NT2/D1 (cell line): ENCODE results near the gene KIAA0319L.

Experiments used
- DNase-seq: peaks from one replicate; pipeline ENCODE4 v3.0.0-alpha.2; 2011; ENCODE audit warnings: low read depth, low spot score
- H3K27me3 ChIP-seq: 2 replicates; pipeline ENCODE4 v1.6.0; 2011; ENCODE audit warnings: mild to moderate bottlenecking; ENCODE audit not compliant: insufficient read length, insufficient read depth
- H3K36me3 ChIP-seq: 2 replicates; pipeline ENCODE4 v1.6.1; 2011; ENCODE audit warnings: mild to moderate bottlenecking, low read length, mixed read lengths; ENCODE audit not compliant: insufficient read depth, insufficient read length
- H3K4me1 ChIP-seq: 2 replicates; pipeline ENCODE4 v1.5.1; 2011; ENCODE audit not compliant: insufficient read depth, insufficient read length
- H3K4me3 ChIP-seq: 2 replicates; pipeline ENCODE4 v1.5.1; 2011; ENCODE audit warnings: low read depth; ENCODE audit not compliant: insufficient read length
- H3K9ac ChIP-seq: 2 replicates; pipeline ENCODE4 v1.6.0; 2011; ENCODE audit warnings: low read depth; ENCODE audit not compliant: insufficient read length
- H3K9me3 ChIP-seq: 2 replicates; pipeline ENCODE4 v1.5.1; 2011; ENCODE audit warnings: mild to moderate bottlenecking, low read length; ENCODE audit not compliant: insufficient read depth
- SUZ12 ChIP-seq: IDR thresholded peaks from 2 replicates; pipeline ENCODE4 v1.6.1; 2011; ENCODE audit not compliant: insufficient read length, insufficient read depth; ENCODE audit errors: extremely low read depth
- YY1 ChIP-seq: IDR thresholded peaks from 2 replicates; pipeline ENCODE4 v1.6.1; 2011; ENCODE audit not compliant: insufficient read length, insufficient read depth
- ZNF274 ChIP-seq: IDR thresholded peaks from 2 replicates; pipeline ENCODE4 v1.6.1; 2011; ENCODE audit warnings: mild to moderate bottlenecking, low read depth, low read length

The KIAA0319L gene

GRCh38 chr1:35530946-35531345 is 26.3 kb downstream of the KIAA0319L start:
- Histone ChIP-seq H3K27me3 (no peaks in the 10 kb centered on the region), H3K4me3 (no peak overlapping the region), H3K4me1 (no peaks in the 10 kb centered on the region), H3K9ac (no peak overlapping the region), H3K9me3 (peaks cover 40% of the 10 kb centered on the region), H3K36me3 (peaks cover 36% of the 10 kb centered on the region)
- DNase-seq: no peak
- TF ChIP-seq YY1 (no peak), SUZ12 (no peak), ZNF274 (no peak)

- peaks cover 36% of the 10 kb centered on the region for H3K36me3 ChIP-seq
- no peaks in the 10 kb centered on the region for H3K27me3 ChIP-seq
- H3K4me3 ChIP-seq: no peak overlapping the region
- no peak for TF ChIP-seq YY1
- TF ChIP-seq ZNF274: no peak
- no peak for TF ChIP-seq SUZ12
- DNase-seq: no peak
- H3K9ac ChIP-seq: no peak overlapping the region
- no peaks in the 10 kb centered on the region for H3K4me1 ChIP-seq
- H3K9me3 ChIP-seq: peaks cover 40% of the 10 kb centered on the region
Observed at GRCh38 chr1:35530168-35530567, 27.0 kb downstream of the KIAA0319L start.

- Histone ChIP-seq H3K27me3 (no peaks in the 10 kb centered on the region), H3K4me3 (no peak overlapping the region), H3K9me3 (peaks cover 16% of the 10 kb centered on the region), H3K9ac (no peak overlapping the region), H3K36me3 (peaks cover 2% of the 10 kb centered on the region), H3K4me1 (no peaks in the 10 kb centered on the region)
- TF ChIP-seq YY1: no peak
- TF ChIP-seq SUZ12: no peak
- TF ChIP-seq ZNF274: no peak
- DNase-seq: no peak
Observed at GRCh38 chr1:35524106-35524505, 33.1 kb downstream of the KIAA0319L start.

DNA sequence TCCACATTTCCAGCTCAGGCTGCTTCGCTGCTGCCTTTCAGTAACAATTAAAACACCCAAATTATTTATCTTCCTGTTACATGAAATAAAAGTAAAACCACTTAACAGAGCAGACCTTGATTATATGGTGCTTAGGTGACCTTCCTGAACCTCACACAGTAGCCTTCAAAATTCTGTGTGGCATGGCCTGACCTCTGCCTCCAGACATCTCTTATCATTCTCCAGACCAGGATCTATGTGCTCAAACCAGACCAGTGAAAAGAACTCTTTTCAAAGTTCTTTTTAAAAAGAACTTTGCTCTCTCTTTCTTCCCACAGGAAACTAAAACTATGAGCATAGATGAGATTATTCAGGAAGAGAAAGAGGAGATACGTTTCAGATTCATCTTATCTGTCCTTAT is 37.8 kb downstream of the KIAA0319L start:
- H3K27me3 ChIP-seq: no peaks in the 10 kb centered on the region
- no peaks in the 10 kb centered on the region for H3K36me3 ChIP-seq
- H3K9me3 ChIP-seq: peaks cover 14% of the 10 kb centered on the region
- no peaks in the 10 kb centered on the region for H3K4me1 ChIP-seq
- H3K9ac ChIP-seq: no peak overlapping the region
- TF ChIP-seq SUZ12 (no peak), YY1 (no peak), ZNF274 (no peak)
- no peak overlapping the region for H3K4me3 ChIP-seq
- DNase-seq: no peak

DNA sequence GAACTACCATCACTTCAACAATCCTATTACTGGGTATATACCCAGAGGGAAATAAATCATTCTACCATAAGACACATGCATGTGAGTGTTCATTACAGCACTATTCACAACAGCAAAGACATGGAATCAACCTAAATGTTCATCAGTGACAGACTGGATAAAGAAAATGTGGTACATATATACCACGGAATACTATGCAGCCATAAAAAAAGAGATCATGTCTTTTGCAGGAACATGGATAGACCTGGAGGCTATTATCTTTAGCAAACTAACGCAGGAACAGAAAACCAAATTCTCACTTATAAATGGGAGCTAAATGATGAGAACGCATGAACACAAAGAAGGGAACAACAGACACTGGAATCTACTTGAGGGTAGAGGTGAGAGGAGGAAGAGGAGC is 39.0 kb downstream of the KIAA0319L start:
- no peak for TF ChIP-seq ZNF274
- TF ChIP-seq YY1: no peak
- TF ChIP-seq SUZ12: no peak
- DNase-seq: no peak

DNA sequence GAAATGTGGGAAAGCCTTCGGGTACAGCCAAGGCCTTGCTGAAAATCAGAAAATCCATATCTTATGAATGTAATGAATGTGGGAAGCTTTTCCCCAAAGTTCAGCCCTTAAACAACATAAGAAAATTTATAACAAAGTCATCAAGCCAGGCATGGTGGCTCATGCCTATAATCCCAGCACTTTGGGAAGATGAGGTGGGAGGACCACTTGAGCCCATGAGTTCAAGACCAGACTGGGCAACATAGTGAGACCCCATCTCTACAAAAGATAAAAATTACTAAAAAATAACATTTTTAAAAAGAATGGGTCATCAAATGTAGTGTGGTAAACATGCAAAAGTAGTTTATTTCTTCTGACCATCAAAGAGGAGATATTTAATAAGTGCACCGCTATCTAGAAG is 45.9 kb downstream of the KIAA0319L start:
- H3K9me3 ChIP-seq: no peaks in the 10 kb centered on the region
- H3K9ac ChIP-seq: no peak overlapping the region
- no peak for DNase-seq
- no peak overlapping the region for H3K4me3 ChIP-seq
- H3K4me1 ChIP-seq: no peaks in the 10 kb centered on the region
- H3K27me3 ChIP-seq: no peaks in the 10 kb centered on the region
- peaks cover 8% of the 10 kb centered on the region for H3K36me3 ChIP-seq
- TF ChIP-seq SUZ12: no peak
- TF ChIP-seq ZNF274: no peak
- TF ChIP-seq YY1: no peak

More for the DNA sequence above, 39.0 kb downstream of the KIAA0319L start:
- no peaks in the 10 kb centered on the region for H3K36me3 ChIP-seq
- H3K27me3 ChIP-seq: no peaks in the 10 kb centered on the region
- no peak overlapping the region for H3K4me3 ChIP-seq
- H3K4me1 ChIP-seq: no peaks in the 10 kb centered on the region
- H3K9ac ChIP-seq: no peak overlapping the region
- H3K9me3 ChIP-seq: peaks cover 14% of the 10 kb centered on the region

DNA sequence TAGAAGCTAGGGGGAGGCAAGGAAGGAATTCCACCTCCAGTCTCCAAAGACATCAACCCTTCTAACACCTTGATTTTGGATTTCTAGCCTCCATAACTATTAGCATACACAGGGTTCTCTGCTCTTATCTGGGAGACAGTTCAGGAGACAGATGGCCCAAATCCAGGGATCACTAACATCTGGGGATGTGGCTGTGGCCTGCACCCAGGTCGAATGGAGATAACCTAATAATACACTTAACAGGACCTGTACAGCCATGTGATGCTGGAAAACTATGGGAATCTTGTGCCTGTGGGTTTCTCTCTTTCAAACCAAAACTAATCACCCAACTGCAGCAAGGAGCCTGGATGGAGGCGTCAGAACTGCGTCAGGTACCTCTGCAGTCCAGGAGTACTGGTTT is 47.6 kb downstream of the KIAA0319L start:
- no peak for DNase-seq
- peaks cover 13% of the 10 kb centered on the region for H3K36me3 ChIP-seq
- no peaks in the 10 kb centered on the region for H3K27me3 ChIP-seq
- no peak overlapping the region for H3K9ac ChIP-seq
- H3K4me1 ChIP-seq: no peaks in the 10 kb centered on the region
- TF ChIP-seq SUZ12 (no peak), ZNF274 (no peak)
- no peak overlapping the region for H3K4me3 ChIP-seq
- H3K9me3 ChIP-seq: no peaks in the 10 kb centered on the region

GRCh38 chr1:35507947-35508346 is 49.3 kb downstream of the KIAA0319L start:
- no peak overlapping the region for H3K9ac ChIP-seq
- no peak for DNase-seq
- H3K27me3 ChIP-seq: no peaks in the 10 kb centered on the region
- H3K36me3 ChIP-seq: peaks cover 13% of the 10 kb centered on the region
- no peaks in the 10 kb centered on the region for H3K9me3 ChIP-seq
- no peak for TF ChIP-seq YY1
- TF ChIP-seq SUZ12: no peak
- TF ChIP-seq ZNF274: no peak
- H3K4me3 ChIP-seq: no peak overlapping the region
- H3K4me1 ChIP-seq: no peaks in the 10 kb centered on the region
